GM18858 (cell line): ENCODE data around the gene RIMS3.

Experiments
- ATAC-seq: cut with Tn5 transposase; IDR thresholded peaks from one replicate; pipeline ENCODE4 v1.9.1; 2021; ENCODE audit not compliant: unreplicated experiment

RIMS3 gene

GRCh38 chr1:40653851-40654537 is 11.5 kb downstream of the RIMS3 start:
- no peak for ATAC-seq

GRCh38 chr1:40652979-40653378 is 12.5 kb downstream of the RIMS3 start:
- ATAC-seq = no peak

DNA sequence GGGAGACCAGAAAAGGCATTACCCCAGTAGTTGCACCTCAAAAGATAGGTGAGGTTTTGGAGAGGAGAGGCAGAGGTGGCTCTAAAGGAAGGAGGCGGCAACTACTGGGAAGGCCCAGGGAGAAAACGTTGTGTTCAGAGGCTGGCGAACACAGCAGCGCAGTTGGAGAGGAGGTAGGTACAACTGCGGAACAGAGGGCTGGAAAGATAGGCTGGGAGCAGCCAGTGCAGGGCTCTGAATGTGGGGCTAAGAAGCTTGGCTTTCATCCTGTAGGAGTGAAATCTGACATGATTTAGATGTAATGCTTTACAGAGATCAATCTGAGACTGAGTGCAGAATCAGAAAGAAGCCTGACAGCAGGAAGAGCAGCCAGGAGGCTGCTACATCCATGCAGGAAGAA is 13.0 kb downstream of the RIMS3 start:
- ATAC-seq = no peak

GRCh38 chr1:40651138-40651857 is 14.2 kb downstream of the RIMS3 start:
- no peak for ATAC-seq

- no peak for ATAC-seq
These were observed 15.4 kb downstream of the RIMS3 start for GRCh38 chr1:40650075-40650474.

DNA sequence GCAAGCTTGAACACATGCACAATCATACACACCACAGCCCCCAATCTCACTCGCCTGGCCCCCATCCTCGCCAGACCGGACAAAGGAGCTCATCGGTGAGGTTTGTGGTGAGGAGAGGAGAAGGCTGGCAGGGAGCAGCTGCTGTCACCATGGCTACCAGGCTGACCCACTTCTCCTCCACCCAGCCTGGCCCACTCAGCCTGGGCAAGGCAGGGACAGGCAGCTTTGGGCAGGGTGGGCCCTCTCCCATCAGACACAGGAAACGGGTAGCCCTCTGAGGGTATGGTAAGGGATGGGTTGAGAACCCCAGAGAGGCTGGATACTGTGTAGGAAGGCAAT is 15.9 kb downstream of the RIMS3 start:
- ATAC-seq = no peak

- ATAC-seq = no peak
These were observed 16.4 kb downstream of the RIMS3 start for GRCh38 chr1:40648928-40649591.

- no peak for ATAC-seq
These were observed 17.3 kb downstream of the RIMS3 start for GRCh38 chr1:40648200-40648599.

- ATAC-seq = no peak
These were observed 19.2 kb downstream of the RIMS3 start for GRCh38 chr1:40646315-40646714.

DNA sequence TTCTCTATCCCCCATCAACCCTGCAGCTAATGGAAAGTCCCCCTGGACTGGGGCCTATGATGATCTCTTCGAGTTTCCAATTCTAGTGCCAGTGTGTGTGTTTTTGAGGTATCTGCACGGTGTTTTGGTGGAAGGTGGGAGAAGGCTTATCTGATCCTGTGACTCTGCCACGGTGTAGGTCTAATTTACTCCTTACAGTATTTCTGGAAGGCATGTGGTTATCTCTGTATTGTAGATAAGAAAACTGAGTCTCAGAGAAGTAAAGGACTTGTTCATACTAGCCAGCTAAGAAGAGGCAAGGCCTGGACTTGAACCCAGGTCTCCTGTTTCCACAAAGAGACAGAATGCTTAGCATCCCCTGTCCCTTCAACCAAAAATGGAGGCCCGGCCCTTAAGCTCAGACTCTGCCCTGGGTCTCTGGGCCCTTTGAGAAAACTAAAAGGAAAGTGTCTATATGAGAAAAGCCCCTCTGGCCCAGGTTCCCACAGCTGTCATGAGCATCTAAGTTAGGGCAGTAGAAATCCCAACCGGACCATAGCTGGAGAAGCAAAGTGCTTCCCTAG is 20.3 kb downstream of the RIMS3 start:
- no peak for ATAC-seq

DNA sequence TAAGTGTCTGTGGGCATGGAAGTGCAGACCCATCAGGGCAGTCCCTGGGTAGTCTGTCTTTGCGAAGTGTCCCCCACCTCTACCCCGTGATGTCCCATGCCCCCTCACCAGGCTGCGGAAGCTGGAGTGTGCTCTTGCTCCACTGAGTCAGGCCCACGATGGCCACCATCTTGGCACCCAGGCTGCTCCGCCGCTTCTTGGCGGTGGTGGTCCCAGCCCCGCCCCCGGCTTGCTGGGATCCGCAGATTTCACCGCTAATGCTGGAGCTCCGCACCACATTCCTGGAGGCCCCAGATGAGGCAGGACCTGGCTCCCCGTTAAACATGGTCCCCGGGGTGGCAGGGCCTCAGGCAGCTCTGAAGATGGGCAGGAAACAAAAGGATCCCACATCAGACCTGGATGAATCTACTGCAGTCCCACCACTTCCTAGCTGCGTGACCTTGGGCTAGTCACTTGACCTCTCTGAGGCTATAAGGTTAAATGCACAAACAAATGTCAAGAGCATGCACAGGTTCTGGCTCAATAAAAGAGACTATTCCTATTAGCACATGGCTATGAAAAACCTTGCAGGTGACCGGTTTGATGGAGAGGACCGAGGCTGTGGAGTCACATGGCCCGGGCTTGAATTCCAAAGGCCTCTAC is 23.8 kb downstream of the RIMS3 start:
- no peak for ATAC-seq

- no peak for ATAC-seq
These were observed 25.0 kb downstream of the RIMS3 start for GRCh38 chr1:40640314-40641076.

- ATAC-seq = no peak
These were observed 27.1 kb downstream of the RIMS3 start for GRCh38 chr1:40638097-40639036.

GRCh38 chr1:40637470-40638007 is 27.9 kb downstream of the RIMS3 start:
- no peak for ATAC-seq

GRCh38 chr1:40636777-40637176 is 28.7 kb downstream of the RIMS3 start:
- no peak for ATAC-seq

- ATAC-seq = no peak
These were observed 29.6 kb downstream of the RIMS3 start for GRCh38 chr1:40635763-40636500.

GRCh38 chr1:40634901-40635655 is 30.4 kb downstream of the RIMS3 start:
- ATAC-seq = no peak

DNA sequence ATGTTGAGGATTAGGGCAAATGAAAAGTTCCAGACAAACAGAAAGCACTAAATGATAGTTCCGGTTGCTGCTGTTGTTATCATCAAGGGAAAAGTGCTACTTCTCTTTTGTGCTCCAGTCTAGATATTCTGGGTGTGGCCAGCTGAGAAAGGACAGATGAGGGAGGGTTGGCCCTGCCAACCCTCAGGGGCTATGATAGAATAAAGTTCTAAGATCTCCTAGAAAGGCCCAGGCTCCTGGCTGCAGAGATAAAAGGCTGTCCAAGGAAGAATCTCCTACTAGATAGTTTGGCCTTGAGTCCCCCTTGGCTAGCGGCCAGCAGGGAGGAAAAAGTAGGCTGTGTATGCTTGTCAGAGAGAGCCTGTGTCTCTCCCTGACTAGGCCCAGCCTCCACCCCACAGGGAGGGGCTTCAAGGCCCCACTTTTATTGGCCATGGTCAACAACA is 31.5 kb downstream of the RIMS3 start:
- no peak for ATAC-seq
